ENCODE data around the gene TRPM8. TPM values are rescaled to one million over a fixed set of nuclear protein-coding genes. Genes with fewer than 3 reads are reported as not detected.

Gene TRPM8
- total RNA-seq, 3 donors from 2014 or later (not counting 1 experiment from before 2014, with no cell fraction given), result not detected

DNA sequence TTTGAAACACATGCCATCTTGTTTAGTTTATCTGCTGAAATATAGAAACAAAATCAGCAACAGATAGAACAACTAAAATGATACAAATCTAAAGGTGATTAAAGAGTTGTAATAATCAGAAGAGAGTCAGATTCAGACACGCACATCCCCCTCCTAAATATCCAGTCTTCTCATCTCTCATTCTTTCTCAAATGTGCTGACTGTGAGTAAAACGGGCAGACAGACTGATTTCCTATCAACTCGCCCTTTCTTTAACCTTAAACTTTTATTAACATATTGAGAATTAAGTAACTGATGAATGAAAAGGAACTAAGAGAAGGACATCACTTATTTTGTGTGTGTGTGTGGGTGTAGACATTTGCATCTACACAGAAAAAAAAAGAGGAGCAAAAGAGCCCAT lies 98.7 kb downstream of the TRPM8 start:
- DNase-seq (no peak), ATAC-seq (no peak)
- H3K27me3 ChIP-seq (ENCODE audit: control insufficient read depth, insufficient read depth, low read length), result peaks cover 2% of the 10 kb centered on the region
- H3K9me3 ChIP-seq (ENCODE audit: control insufficient read depth, insufficient read depth, low read length), result no peaks in the 10 kb centered on the region
- H3K36me3 Mint-ChIP-seq, result peaks cover 9% of the 10 kb centered on the region
- no peak overlapping the region for H3K27ac Mint-ChIP-seq
- H3K4me3 ChIP-seq (ENCODE audit: low read length), result no peak overlapping the region
- no peaks in the 10 kb centered on the region for H3K4me1 ChIP-seq (ENCODE audit: control insufficient read depth, insufficient read depth, low read length)
- TF ChIP-seq, protein P1, sequence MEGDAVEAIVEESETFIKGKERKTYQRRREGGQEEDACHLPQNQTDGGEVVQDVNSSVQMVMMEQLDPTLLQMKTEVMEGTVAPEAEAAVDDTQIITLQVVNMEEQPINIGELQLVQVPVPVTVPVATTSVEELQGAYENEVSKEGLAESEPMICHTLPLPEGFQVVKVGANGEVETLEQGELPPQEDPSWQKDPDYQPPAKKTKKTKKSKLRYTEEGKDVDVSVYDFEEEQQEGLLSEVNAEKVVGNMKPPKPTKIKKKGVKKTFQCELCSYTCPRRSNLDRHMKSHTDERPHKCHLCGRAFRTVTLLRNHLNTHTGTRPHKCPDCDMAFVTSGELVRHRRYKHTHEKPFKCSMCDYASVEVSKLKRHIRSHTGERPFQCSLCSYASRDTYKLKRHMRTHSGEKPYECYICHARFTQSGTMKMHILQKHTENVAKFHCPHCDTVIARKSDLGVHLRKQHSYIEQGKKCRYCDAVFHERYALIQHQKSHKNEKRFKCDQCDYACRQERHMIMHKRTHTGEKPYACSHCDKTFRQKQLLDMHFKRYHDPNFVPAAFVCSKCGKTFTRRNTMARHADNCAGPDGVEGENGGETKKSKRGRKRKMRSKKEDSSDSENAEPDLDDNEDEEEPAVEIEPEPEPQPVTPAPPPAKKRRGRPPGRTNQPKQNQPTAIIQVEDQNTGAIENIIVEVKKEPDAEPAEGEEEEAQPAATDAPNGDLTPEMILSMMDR (IDR thresholded peaks at IDR 0.05), result no peak
- peaks cover 8% of the 10 kb centered on the region in 2 donors for H3K4me1 Mint-ChIP-seq
- no peaks in the 10 kb centered on the region for H3K9me3 Mint-ChIP-seq
- no peak overlapping the region for H3K27ac ChIP-seq (ENCODE audit: low read length)
- intact Hi-C loops (cut with micrococcal nuclease), result no loop called here
- no peaks in the 10 kb centered on the region for H3K36me3 ChIP-seq (ENCODE audit: control insufficient read depth, insufficient read depth, low read length)
- WGBS (ENCODE audit: insufficient coverage), result 100% methylated on average over 1 of the region's 3 CpGs
- H3K27me3 Mint-ChIP-seq (ENCODE audit: low read depth in 2 of 2), result peaks cover 5 to 31% of the 10 kb centered on the region in 2 donors
- H3K4me3 Mint-ChIP-seq, result no peak overlapping the region

DNA sequence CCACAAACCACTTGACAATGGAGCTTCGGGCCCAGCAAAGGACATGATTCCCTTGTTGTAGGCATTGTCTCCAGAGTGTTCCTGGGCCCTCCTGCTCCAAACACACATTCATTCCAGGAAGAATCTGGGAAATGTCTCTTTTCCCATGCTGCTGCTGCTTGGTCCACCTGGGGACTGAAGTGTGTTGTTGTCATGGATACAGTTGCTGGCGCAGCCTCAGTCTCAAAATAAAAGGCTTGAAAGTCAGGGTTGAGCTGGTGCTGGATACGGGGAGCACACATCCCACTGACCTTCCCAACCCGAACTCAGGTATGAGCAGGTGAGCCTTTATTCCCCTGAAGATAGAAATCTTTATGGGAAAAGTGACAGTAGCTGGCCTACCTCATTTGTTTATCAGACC lies 102.7 kb downstream of the TRPM8 start:
- Histone ChIP-seq H3K27me3 (ENCODE audit: control insufficient read depth, insufficient read depth, low read length) (no peaks in the 10 kb centered on the region), H3K4me1 (ENCODE audit: control insufficient read depth, insufficient read depth, low read length) (peaks cover 17% of the 10 kb centered on the region), H3K27ac (ENCODE audit: low read length) (no peak overlapping the region), H3K36me3 (ENCODE audit: control insufficient read depth, insufficient read depth, low read length) (no peaks in the 10 kb centered on the region), H3K9me3 (ENCODE audit: control insufficient read depth, insufficient read depth, low read length) (peaks cover 5% of the 10 kb centered on the region), H3K4me3 (ENCODE audit: low read length) (no peak overlapping the region)
- TF ChIP-seq, protein P1 (IDR thresholded peaks at IDR 0.05), result no peak
- Mint-ChIP-seq H3K4me3 (no peak overlapping the region), H3K27me3 (ENCODE audit: low read depth in 2 of 2) (peaks cover 0 to 18% of the 10 kb centered on the region in 2 donors), H3K9me3 (peaks cover 0 to 3% of the 10 kb centered on the region in 2 donors), H3K36me3 (no peaks in the 10 kb centered on the region), H3K4me1 (peaks cover 9 to 27% of the 10 kb centered on the region in 2 donors), H3K27ac (no peak overlapping the region)
- DNase-seq (no peak), ATAC-seq (no peak)
- 100% methylated on average over 2 of the region's 4 CpGs for WGBS (ENCODE audit: insufficient coverage)
- intact Hi-C loops (cut with micrococcal nuclease), result no loop called here

DNA sequence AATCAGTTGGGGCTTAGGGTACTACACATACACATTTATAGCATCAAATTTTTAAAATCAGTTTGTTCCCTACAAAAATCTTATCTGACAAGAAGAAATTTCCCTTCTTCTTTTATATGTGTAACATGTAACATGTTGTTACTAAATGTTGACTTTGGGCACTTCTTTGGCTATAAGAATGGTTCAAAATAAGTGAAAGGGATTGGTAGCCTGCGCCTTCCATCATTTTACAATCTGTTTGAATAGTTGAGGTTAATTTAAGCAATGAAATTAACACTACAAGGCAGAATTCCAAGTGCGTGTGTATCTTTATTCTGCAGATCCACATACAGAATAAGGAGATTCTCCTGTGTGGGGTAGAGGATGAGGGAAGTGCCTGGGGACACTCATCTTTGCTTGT lies 103.2 kb downstream of the TRPM8 start:
- WGBS (ENCODE audit: insufficient coverage), result 100% methylated on average over 1 of the region's 2 CpGs
- H3K36me3 ChIP-seq (ENCODE audit: control insufficient read depth, insufficient read depth, low read length), result no peaks in the 10 kb centered on the region
- H3K4me1 Mint-ChIP-seq, result peaks cover 12 to 31% of the 10 kb centered on the region in 2 donors
- H3K9me3 ChIP-seq (ENCODE audit: control insufficient read depth, insufficient read depth, low read length), result peaks cover 5% of the 10 kb centered on the region
- H3K9me3 Mint-ChIP-seq, result peaks cover 0 to 3% of the 10 kb centered on the region in 2 donors
- DNase-seq (no peak), ATAC-seq (no peak)
- peaks cover 0 to 15% of the 10 kb centered on the region in 2 donors for H3K27me3 Mint-ChIP-seq (ENCODE audit: low read depth in 2 of 2)
- no peak overlapping the region for H3K27ac Mint-ChIP-seq
- no peaks in the 10 kb centered on the region for H3K27me3 ChIP-seq (ENCODE audit: control insufficient read depth, insufficient read depth, low read length)
- H3K27ac ChIP-seq (ENCODE audit: low read length), result no peak overlapping the region
- TF ChIP-seq, protein P1 (IDR thresholded peaks at IDR 0.05), result no peak
- H3K36me3 Mint-ChIP-seq, result no peaks in the 10 kb centered on the region
- no peak overlapping the region for H3K4me3 Mint-ChIP-seq
- intact Hi-C loops (cut with micrococcal nuclease), result no loop called here
- no peak overlapping the region for H3K4me3 ChIP-seq (ENCODE audit: low read length)
- H3K4me1 ChIP-seq (ENCODE audit: control insufficient read depth, insufficient read depth, low read length), result peaks cover 21% of the 10 kb centered on the region

DNA sequence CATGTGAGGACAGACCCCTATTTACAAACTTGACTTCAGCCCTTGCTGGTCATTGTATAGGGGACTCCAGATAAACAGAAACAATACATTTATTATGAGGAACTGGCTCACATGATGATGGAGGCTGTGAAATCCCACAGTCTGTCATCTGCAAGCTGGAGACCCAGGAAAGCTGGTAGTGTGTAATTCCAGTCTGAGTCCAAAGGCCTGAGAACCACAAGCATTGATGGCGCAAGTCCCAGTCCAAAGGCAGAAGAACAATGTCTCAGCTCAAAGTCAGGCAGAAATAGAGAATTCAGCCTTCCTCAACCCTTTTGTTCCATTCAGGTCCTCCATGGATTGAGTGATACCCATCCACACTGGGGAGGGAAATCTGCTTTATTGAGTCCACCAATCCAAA lies 105.3 kb downstream of the TRPM8 start:
- peak overlapping the region in 1 of 2 donors; percentile 52 for H3K27ac Mint-ChIP-seq
- no peak for ATAC-seq
- intact Hi-C loops (cut with micrococcal nuclease), result no loop called here

More for the DNA sequence above, 105.3 kb downstream of the TRPM8 start:
- WGBS (ENCODE audit: insufficient coverage), result 100% methylated on average over 1 of the region's 1 CpG
- DNase-seq, result no peak
- no peaks in the 10 kb centered on the region for H3K36me3 Mint-ChIP-seq
- Histone ChIP-seq H3K4me1 (ENCODE audit: control insufficient read depth, insufficient read depth, low read length) (peaks cover 40% of the 10 kb centered on the region), H3K27ac (ENCODE audit: low read length) (no peak overlapping the region), H3K9me3 (ENCODE audit: control insufficient read depth, insufficient read depth, low read length) (peaks cover 5% of the 10 kb centered on the region), H3K27me3 (ENCODE audit: control insufficient read depth, insufficient read depth, low read length) (no peaks in the 10 kb centered on the region), H3K4me3 (ENCODE audit: low read length) (no peak overlapping the region), H3K36me3 (ENCODE audit: control insufficient read depth, insufficient read depth, low read length) (no peaks in the 10 kb centered on the region)
- H3K4me1 Mint-ChIP-seq, result peaks cover 32 to 52% of the 10 kb centered on the region in 2 donors
- H3K27me3 Mint-ChIP-seq (ENCODE audit: low read depth in 2 of 2), result no peaks in the 10 kb centered on the region
- no peak overlapping the region for H3K4me3 Mint-ChIP-seq
- H3K9me3 Mint-ChIP-seq, result peaks cover under 1 to 4% of the 10 kb centered on the region in 2 donors
- TF ChIP-seq, protein P1 (IDR thresholded peaks at IDR 0.05), result no peak

Data from natural killer cell (primary cell).